Activated naive CD4-positive, alpha-beta T cell treated with Interleukin-2 at 50 U/mL for 16 hours (primary cell): ENCODE results near the gene DNAJA3.
A peak's percentile ranks its signal among the peaks of the same experiment; 100 is the strongest.

ENCODE experiments used
- DNase-seq: peaks from one replicate; pipeline ENCODE4 v3.0.0-alpha.2; 2020

DNAJA3 gene

DNA sequence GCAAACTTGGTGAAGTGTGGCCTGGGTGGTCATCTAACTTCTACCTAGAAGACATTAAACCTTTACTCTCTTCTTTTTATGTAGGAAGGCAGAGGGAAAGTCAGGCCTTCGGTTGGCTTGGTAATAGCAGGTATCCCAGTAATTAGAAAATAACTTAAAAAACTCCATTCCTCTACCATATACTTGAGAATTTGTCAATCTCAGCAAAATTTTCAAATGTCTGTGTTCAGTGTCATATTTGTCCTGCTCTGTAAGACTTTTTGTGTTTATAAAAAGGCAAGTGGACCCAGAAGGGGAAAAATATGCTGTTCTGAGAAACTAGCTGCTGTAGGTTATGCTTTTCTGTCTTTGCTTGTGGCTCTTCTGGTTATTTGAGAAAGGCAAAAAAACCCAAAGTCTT is 56.3 kb downstream of the DNAJA3 start:
- no peak for DNase-seq

DNA sequence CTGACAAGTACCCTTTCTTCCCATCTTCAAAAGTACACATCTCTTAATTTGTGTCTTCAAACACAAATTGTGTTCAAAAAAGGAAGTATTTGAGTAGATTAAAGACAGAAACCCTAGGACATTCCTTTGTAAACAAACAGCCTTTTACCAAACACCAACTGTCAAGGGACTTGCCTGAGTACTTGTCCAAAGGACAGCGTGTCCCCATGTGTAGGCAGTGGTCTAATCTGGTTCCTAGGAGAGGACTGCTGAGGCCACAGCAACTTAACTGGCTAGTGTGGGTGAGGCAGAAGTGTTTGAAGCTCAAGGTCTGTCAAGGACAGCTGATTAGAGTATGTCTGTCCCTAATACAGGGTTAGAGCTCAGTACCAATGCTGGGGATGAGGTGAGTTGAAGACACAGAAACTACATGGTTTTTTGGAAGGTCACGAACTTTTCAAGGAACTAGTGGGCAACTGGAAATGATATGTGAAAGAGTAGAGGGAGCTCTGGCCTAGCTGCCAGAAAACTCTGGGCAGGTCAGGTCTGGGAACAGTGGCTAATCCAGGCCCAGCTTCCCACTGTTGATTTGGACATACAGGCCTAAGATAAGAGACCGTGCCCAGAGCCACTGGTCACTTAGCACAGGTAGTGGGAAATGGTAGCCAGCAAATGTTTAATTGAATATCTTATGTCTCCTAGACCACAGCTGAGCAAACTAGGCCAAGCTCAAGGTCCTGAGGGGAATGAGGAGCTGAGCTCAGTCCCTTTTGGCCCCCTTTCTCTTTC is 60.6 kb downstream of the DNAJA3 start:
- DNase-seq = no peak

DNA sequence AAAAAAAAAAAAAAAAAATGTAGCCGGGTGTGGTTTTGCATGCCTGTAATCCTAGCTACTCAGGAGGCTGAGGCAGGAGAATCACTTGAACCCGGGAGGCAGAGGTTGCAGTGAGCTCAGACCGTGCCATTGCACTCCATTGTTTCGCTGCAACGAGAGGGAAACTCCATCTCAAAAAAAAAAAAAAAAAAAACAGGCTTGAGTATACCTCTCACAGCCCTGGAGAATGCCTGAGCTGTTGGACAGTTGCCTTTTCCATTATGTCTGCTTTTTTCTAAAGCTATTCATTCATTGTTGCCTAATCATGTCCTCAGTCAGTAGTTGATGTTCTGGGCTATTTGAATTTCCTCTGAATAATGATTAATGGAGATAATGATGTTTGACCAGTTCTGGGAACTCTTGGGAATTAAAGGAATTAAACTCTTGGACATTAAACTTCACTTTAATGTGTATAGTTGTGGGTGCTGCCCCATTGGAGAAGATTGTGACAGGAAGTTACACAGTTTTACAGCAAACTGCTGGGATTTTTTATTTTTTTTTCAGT is 62.4 kb downstream of the DNAJA3 start:
- DNase-seq = no peak

GRCh38 chr16:4488499-4488967 is 62.9 kb downstream of the DNAJA3 start:
- no peak for DNase-seq

DNA sequence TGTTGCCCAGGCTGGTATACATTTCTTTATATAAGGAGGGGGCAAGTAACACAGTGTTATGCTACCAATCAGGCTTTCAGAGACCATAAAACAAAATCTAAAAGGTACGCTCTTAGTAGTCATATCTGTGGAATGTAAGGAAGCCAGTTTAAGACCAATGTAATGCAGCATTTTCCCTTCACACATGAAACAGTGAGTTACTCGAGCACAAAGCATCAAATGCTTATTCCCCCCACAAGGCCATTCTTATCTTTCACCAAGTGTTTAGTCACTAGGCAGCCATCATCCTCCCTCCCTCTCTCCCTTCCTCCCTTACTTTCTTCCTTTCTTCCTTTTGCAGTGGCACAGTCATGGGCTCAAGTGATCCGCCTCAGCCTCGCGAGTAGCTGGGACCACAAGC is 63.4 kb downstream of the DNAJA3 start:
- DNase-seq = no peak

- DNase-seq = no peak
These were observed 66.2 kb downstream of the DNAJA3 start for GRCh38 chr16:4491898-4492297.

GRCh38 chr16:4494746-4495490 is 69.2 kb downstream of the DNAJA3 start:
- DNase-seq = no peak

DNA sequence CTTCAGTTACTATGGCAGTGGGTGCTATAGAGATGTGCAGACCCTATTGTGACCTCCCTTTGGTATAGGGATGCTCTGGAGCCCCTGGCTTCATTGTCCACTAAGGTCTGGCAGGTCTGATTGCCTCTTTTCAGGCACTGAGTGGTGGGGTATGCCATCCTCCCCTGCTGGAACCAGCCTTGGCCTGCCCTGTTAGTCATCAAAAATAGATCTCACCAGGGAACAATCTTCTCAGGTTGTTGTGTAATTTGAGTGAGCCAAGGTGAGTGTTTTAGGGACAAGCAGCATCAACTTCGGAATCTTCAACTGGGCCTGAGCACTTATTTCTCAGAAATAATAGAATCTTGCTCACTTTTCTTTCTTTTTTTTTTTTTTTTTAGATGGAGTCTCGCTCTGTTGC is 70.1 kb downstream of the DNAJA3 start:
- no peak for DNase-seq

GRCh38 chr16:4496305-4496704 is 70.6 kb downstream of the DNAJA3 start:
- DNase-seq = no peak

GRCh38 chr16:4498546-4499195 is 73.0 kb downstream of the DNAJA3 start:
- DNase-seq = no peak

- DNase-seq = no peak
These were observed 73.5 kb downstream of the DNAJA3 start for GRCh38 chr16:4499196-4499555.

- no peak for DNase-seq
These were observed 74.6 kb downstream of the DNAJA3 start for GRCh38 chr16:4500272-4500671.

GRCh38 chr16:4501071-4501478 is 75.4 kb downstream of the DNAJA3 start:
- DNase-seq = no peak

- DNase-seq = peak; percentile 65
These were observed 79.9 kb downstream of the DNAJA3 start for GRCh38 chr16:4505356-4506147.
